Lower lobe of right lung (tissue), 2 donors: ENCODE results near the gene NAV2. TPM values are rescaled to one million over a fixed set of nuclear protein-coding genes. Genes with fewer than 3 reads are reported as not detected.

ENCODE experiments used
- ATAC-seq, 2 donors: fragments of 200-7000 bp; cut with Tn5 transposase; one replicate each; pipeline ENCODE4 v1.9.1; 2020 to 2022; ENCODE audit warnings: mild to moderate bottlenecking in 2 of 2, moderate library complexity in 2 of 2
- DNase-seq: peaks from one replicate; pipeline ENCODE4 v3.0.0-alpha.2; 2020
- H3K27ac ChIP-seq: fragments of 200-600 bp; one replicate; pipeline ENCODE4 v1.8.0; 2022
- H3K27me3 ChIP-seq: fragments of 200-600 bp; one replicate; pipeline ENCODE4 v1.8.0; 2022; ENCODE audit warnings: low read depth
- H3K36me3 ChIP-seq: fragments of 200-600 bp; one replicate; pipeline ENCODE4 v1.8.0; 2022; ENCODE audit warnings: mild to moderate bottlenecking
- H3K4me1 ChIP-seq: fragments of 200-600 bp; one replicate; pipeline ENCODE4 v1.8.0; 2022
- H3K4me3 ChIP-seq: fragments of 200-600 bp; one replicate; pipeline ENCODE4 v1.8.0; 2022; ENCODE audit warnings: mild to moderate bottlenecking
- H3K9me3 ChIP-seq: fragments of 200-600 bp; one replicate; pipeline ENCODE4 v1.8.0; 2022
- intact Hi-C: fragments of 100-400 bp; cut with DNase I; formaldehyde crosslinking; loops from one replicate; pipeline ENCODE4 v1.11.0; 2022
- total RNA-seq: library from RNA; stranded (reverse); fragmentation: NEBNext Ultra II Directional; extraction: Animal tissue kit (Norgen Biotek cat#: 25700); gene quantifications from one replicate; pipeline ENCODE4 v1.2.1, GENCODE V29; 2021
- TF ChIP-seq, protein P1 (sequence below): fragments of 200-600 bp; IDR thresholded peaks from one replicate; pipeline ENCODE4 v1.8.0; 2022; ENCODE audit warnings: antibody characterized with exemption, mild to moderate bottlenecking
- donor health status: DM: no; HTN: yes; CAD: no; lungs with severe emphysema.

Gene NAV2
- total RNA-seq, 1 donor from 2014 or later = 36.9 TPM

DNA sequence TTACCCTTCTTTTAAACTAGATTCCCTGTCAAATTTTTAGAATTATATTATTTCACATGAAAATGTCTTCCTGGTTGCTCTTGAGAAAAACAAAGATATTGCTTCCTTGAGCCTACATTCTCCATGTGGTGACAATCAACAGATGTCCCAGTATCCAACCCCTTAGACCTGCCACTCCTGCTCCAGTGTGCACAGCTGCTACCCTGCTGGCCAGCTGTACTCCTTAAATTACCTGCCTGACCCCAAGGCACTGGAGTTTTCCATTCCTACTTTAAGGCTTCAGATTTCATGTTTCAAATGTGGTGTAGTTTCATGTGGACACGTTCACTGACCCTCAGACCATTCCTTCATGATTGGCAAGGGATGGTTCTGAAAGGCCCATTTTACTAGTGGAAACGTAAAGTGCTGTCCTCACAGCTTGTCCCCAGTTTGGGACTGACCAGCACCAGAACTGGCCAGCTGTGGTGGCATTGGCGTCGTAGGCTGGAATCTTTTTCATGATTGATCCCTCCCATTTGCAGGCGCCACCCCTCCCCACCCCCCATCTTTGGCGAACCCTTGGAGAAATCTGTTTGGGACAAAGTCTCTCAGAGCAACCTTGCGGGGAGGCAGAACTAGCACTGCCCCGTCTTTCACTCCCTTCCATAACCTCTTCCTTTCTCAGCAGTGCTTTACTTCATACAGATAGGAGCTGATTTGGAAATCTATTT, 324.1 kb downstream of the NAV2 start:
- DNase-seq (no peak), ATAC-seq (no peak)
- Histone ChIP-seq H3K9me3 (no peaks in the 10 kb centered on the region), H3K4me1 (no peaks in the 10 kb centered on the region), H3K4me3 (no peak overlapping the region), H3K27me3 (no peaks in the 10 kb centered on the region), H3K27ac (no peak overlapping the region), H3K36me3 (peaks cover 15% of the 10 kb centered on the region)
- intact Hi-C loops = no loop called here
- TF ChIP-seq, protein P1, sequence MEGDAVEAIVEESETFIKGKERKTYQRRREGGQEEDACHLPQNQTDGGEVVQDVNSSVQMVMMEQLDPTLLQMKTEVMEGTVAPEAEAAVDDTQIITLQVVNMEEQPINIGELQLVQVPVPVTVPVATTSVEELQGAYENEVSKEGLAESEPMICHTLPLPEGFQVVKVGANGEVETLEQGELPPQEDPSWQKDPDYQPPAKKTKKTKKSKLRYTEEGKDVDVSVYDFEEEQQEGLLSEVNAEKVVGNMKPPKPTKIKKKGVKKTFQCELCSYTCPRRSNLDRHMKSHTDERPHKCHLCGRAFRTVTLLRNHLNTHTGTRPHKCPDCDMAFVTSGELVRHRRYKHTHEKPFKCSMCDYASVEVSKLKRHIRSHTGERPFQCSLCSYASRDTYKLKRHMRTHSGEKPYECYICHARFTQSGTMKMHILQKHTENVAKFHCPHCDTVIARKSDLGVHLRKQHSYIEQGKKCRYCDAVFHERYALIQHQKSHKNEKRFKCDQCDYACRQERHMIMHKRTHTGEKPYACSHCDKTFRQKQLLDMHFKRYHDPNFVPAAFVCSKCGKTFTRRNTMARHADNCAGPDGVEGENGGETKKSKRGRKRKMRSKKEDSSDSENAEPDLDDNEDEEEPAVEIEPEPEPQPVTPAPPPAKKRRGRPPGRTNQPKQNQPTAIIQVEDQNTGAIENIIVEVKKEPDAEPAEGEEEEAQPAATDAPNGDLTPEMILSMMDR = no peak

DNA sequence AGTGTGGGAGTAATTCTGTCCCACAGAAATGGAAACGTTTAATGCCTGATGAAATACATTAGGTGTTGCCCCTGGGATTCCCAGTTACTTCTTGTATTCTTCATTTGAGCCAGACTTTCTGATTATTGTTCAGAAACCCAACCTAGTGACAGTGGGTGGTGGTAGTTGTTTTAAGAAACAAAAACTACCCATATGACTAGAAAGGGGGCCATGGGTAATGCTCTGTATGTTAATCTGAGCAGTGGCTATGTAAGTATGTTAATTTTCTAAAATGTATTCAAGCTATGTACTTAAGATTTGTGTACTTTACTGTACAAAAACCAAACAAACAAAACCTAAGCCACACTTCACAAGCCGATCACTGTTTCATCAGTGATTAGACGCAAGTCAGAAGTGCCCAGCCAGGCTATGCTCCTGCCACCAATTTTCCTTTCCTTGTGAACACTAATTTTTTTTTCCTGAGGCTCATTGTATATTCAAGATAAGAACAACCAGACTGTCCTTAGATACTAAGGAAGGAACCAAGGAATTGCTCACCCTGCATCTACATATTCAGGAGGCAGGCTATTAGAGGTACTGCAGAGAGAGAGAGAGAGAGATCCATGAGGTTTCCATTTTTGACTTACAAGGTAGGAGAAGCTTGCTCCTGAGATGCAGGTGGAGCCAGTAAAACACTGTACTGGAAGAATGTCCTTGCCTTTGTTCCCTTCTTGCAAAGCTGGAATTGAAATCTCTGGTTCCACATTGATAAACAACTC, 324.9 kb downstream of the NAV2 start:
- no peak for ATAC-seq
- Histone ChIP-seq H3K27ac (no peak overlapping the region), H3K4me3 (no peak overlapping the region), H3K4me1 (no peaks in the 10 kb centered on the region), H3K27me3 (no peaks in the 10 kb centered on the region), H3K36me3 (peaks cover 15% of the 10 kb centered on the region), H3K9me3 (no peaks in the 10 kb centered on the region)
- TF ChIP-seq, protein P1 = no peak
- no peak for DNase-seq
- intact Hi-C loops = no loop called here

DNA sequence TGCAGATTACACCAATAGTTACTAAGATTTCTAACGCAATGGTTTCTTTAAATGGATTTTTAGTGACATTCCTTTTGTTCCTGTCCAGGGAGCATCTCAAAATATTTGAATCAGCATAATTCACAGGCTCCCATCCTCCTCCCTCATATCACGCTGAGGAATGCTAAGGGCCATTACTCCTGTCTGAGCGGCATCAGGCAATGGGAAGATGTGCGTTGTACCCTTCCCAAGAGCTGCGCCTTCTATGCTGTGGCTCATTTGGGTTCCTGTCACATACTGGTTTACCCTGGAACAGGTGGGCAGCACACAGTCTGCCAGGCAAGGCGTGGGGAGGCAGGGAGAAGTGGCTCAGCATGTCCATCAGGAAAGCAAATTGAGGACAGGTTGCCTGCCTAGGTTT, 325.8 kb downstream of the NAV2 start:
- H3K36me3 ChIP-seq = peaks cover 15% of the 10 kb centered on the region
- H3K27me3 ChIP-seq = no peaks in the 10 kb centered on the region
- no peak overlapping the region for H3K4me3 ChIP-seq
- no peak for ATAC-seq
- H3K9me3 ChIP-seq = no peaks in the 10 kb centered on the region
- no peak for DNase-seq
- no peaks in the 10 kb centered on the region for H3K4me1 ChIP-seq
- TF ChIP-seq, protein P1 = no peak
- intact Hi-C loops = no loop called here
- H3K27ac ChIP-seq = no peak overlapping the region

DNA sequence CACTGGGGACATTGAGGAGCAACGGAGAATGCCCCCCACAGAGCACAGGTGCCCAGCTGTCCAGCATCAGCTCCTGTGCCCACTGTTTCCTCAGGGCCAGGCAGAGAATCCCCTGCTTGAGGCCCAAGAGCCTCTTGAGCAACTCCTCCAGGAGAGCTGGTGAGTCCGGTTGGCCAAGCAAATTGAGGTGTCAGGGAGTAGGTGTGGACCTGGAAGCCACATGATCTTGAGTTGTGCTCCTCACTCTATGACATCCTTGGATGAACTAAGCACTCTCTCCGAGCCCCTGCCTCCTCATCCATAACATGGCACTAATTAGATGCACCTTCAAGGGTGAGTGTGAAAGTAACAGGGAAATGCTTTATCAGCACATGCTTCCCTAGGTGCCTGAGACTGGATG, 326.3 kb downstream of the NAV2 start:
- peak in 1 of 2 donors; percentile 21 for ATAC-seq
- no peak overlapping the region for H3K27ac ChIP-seq

DNA sequence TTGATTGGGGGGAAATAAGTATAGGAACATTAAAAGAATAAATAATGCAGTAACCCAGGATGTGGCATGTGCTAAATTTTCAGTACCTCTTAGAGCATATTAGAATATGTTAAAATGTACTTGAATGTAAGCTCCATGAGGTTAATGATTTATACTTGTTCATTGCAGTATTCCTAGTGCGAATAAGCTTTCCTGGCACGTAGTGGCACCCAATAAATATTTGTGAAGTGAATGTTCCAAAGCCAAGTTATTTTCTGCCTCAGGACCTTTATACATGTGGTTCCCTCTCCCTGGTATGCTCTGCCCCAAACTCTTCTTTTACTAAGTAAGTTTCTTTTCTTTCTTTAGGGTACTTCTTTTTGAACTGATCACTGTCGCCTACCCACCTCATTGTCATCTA, 328.9 kb downstream of the NAV2 start:
- Histone ChIP-seq H3K4me3 (no peak overlapping the region), H3K9me3 (no peaks in the 10 kb centered on the region), H3K27ac (no peak overlapping the region), H3K4me1 (no peaks in the 10 kb centered on the region), H3K36me3 (peaks cover 30% of the 10 kb centered on the region), H3K27me3 (no peaks in the 10 kb centered on the region)
- TF ChIP-seq, protein P1 = no peak
- DNase-seq (no peak), ATAC-seq (no peak)
- intact Hi-C loops = no loop called here

More for the DNA sequence above, 326.3 kb downstream of the NAV2 start:
- no peak overlapping the region for H3K4me3 ChIP-seq
- H3K36me3 ChIP-seq = peaks cover 17% of the 10 kb centered on the region
- DNase-seq = no peak
- H3K27me3 ChIP-seq = no peaks in the 10 kb centered on the region
- TF ChIP-seq, protein P1 = no peak
- H3K4me1 ChIP-seq = no peaks in the 10 kb centered on the region
- H3K9me3 ChIP-seq = no peaks in the 10 kb centered on the region
- intact Hi-C loops = no loop called here
